Neural cell (in vitro differentiated cells): ENCODE results near the gene HECW1.

ENCODE experiments used
- CTCF ChIP-seq: fragments of 450-650 bp; IDR thresholded peaks from 2 replicates; pipeline ENCODE4 v1.5.1; 2014; ENCODE audit warnings: antibody characterized with exemption, mild to moderate bottlenecking, moderate library complexity; ENCODE audit not compliant: poor library complexity, severe bottlenecking
- EP300 ChIP-seq: fragments of 450-650 bp; conservative IDR thresholded peaks from 2 replicates; pipeline ENCODE4 v1.6.1; 2014; ENCODE audit warnings: antibody characterized with exemption, mild to moderate bottlenecking, moderate library complexity; ENCODE audit not compliant: poor library complexity, severe bottlenecking
- EZH2 ChIP-seq: fragments of 200-600, 300-800 bp; shearing (Covaris generic), sonication (generic); IDR thresholded peaks from 2 replicates; pipeline ENCODE4 v1.6.1; 2014; ENCODE audit warnings: antibody characterized with exemption, low read length, borderline replicate concordance, mild to moderate bottlenecking; ENCODE audit not compliant: insufficient read depth, poor library complexity, severe bottlenecking
- POLR2AphosphoS5 ChIP-seq: IDR thresholded peaks from 2 replicates; pipeline ENCODE4 v1.6.1; 2012
- RAD21 ChIP-seq: fragments of 450-650 bp; conservative IDR thresholded peaks from 2 replicates; pipeline ENCODE4 v1.6.1; 2014; ENCODE audit warnings: antibody characterized with exemption, mild to moderate bottlenecking, moderate library complexity
- SMC3 ChIP-seq: fragments of 450-650 bp; conservative IDR thresholded peaks from 2 replicates; pipeline ENCODE4 v1.6.1; 2014; ENCODE audit warnings: antibody characterized with exemption, mild to moderate bottlenecking, moderate library complexity; ENCODE audit not compliant: poor library complexity
- TAF1 ChIP-seq: IDR thresholded peaks from 2 replicates; pipeline ENCODE4 v1.6.1; 2012; ENCODE audit warnings: low read depth
- TF ChIP-seq, protein P1 (sequence below): IDR thresholded peaks from 2 replicates; pipeline ENCODE4 v1.6.1; 2012; ENCODE audit warnings: borderline replicate concordance

DNA sequence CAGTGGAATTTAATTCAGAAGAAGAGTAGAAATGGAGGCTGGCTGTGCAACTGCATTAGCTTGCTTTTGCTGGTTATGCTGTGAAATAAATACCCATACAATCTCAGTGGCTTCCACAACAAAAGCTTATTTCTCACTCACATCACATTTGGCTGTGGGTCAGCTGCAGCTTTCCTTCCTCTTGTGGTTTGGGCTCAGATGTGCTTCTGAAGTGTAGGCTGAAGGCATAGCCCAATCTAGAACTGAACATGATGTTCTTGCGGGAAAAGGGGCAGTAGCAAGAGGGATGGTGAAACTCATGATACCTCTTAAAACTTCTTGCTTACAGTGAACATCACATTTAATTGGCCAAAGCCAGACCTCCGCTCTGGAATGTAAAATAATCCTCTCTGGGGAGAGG lies 119.9 kb downstream of the HECW1 start:
- no peak for TF ChIP-seq CTCF
- no peak for TF ChIP-seq EZH2
- no peak for TF ChIP-seq TAF1
- TF ChIP-seq POLR2AphosphoS5, result no peak
- TF ChIP-seq, protein P1, sequence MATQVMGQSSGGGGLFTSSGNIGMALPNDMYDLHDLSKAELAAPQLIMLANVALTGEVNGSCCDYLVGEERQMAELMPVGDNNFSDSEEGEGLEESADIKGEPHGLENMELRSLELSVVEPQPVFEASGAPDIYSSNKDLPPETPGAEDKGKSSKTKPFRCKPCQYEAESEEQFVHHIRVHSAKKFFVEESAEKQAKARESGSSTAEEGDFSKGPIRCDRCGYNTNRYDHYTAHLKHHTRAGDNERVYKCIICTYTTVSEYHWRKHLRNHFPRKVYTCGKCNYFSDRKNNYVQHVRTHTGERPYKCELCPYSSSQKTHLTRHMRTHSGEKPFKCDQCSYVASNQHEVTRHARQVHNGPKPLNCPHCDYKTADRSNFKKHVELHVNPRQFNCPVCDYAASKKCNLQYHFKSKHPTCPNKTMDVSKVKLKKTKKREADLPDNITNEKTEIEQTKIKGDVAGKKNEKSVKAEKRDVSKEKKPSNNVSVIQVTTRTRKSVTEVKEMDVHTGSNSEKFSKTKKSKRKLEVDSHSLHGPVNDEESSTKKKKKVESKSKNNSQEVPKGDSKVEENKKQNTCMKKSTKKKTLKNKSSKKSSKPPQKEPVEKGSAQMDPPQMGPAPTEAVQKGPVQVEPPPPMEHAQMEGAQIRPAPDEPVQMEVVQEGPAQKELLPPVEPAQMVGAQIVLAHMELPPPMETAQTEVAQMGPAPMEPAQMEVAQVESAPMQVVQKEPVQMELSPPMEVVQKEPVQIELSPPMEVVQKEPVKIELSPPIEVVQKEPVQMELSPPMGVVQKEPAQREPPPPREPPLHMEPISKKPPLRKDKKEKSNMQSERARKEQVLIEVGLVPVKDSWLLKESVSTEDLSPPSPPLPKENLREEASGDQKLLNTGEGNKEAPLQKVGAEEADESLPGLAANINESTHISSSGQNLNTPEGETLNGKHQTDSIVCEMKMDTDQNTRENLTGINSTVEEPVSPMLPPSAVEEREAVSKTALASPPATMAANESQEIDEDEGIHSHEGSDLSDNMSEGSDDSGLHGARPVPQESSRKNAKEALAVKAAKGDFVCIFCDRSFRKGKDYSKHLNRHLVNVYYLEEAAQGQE, result no peak
- no peak for TF ChIP-seq EP300
- TF ChIP-seq SMC3, result no peak
- TF ChIP-seq RAD21, result no peak
